Ramos (cell line): ENCODE data around the gene JCAD.

Source experiments
- in situ Hi-C: fragments of 300-500 bp; cut with MboI; formaldehyde crosslinking; loops from one replicate; pipeline ENCODE4 v1.14.3; 2022; ENCODE audit warnings: low sequenced_read_pairs; ENCODE audit not compliant: unreplicated experiment

JCAD gene

DNA sequence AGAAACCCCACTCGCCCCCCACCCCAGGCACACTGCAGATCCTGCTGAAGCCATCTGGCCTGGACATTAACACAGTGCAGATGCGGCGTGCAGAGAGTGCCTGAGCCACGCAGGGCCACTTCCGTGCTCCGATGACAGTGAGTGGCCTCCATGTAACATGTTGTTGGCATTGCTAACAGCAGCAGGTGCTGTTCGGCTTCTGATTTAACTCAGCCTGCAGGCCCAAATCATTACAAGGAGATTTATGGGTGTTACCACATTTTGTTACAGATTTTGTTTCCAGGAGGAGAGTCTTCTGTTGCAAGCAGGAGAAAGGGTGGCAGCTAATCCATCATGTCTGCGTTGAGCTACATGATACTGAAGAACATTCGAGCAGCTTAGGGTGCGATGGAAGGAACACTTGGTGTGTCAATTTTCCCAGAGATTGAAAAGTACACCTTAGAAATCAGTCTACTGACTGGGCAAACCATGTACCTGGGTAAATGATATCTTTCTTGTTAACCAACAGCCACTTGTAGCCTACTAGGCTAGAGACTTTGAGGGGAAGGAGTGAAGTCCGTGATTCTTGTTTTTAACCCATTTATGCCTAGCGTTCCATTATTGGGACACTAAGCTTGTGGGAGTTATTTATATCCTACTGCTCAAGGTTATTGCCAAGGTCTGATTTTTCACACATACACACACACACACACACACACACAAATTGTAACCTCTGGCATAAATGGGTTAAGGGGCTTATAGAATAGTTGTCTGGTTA lies 90.0 kb downstream of the JCAD start:
- in situ Hi-C loops = no loop called here

- in situ Hi-C loops = no loop called here
Measured at GRCh38 chr10:29968585-29968984, 90.8 kb downstream of the JCAD start.

- in situ Hi-C loops = no loop called here
Measured at GRCh38 chr10:29966269-29966668, 93.1 kb downstream of the JCAD start.
